Parietal lobe (tissue), 2 donors: ENCODE measurements around the gene RNF168. TPM values are rescaled to one million over a fixed set of nuclear protein-coding genes. Genes with fewer than 3 reads are reported as not detected.

Source experiments
- small RNA-seq: library from RNA; depleted of rRNA; stranded (forward); fragments of <200 nt; gene quantifications from one replicate; pipeline ENCODE3, GENCODE V24; 2014; ENCODE audit warnings: low replicate concordance
- total RNA-seq: library from RNA; depleted of rRNA; stranded (reverse); fragments of >200 nt; gene quantifications from one replicate; pipeline ENCODE4 v1.2.3, GENCODE V29; 2014

RNF168 gene, protein sequence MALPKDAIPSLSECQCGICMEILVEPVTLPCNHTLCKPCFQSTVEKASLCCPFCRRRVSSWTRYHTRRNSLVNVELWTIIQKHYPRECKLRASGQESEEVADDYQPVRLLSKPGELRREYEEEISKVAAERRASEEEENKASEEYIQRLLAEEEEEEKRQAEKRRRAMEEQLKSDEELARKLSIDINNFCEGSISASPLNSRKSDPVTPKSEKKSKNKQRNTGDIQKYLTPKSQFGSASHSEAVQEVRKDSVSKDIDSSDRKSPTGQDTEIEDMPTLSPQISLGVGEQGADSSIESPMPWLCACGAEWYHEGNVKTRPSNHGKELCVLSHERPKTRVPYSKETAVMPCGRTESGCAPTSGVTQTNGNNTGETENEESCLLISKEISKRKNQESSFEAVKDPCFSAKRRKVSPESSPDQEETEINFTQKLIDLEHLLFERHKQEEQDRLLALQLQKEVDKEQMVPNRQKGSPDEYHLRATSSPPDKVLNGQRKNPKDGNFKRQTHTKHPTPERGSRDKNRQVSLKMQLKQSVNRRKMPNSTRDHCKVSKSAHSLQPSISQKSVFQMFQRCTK
- 23.5 TPM for total RNA-seq

DNA sequence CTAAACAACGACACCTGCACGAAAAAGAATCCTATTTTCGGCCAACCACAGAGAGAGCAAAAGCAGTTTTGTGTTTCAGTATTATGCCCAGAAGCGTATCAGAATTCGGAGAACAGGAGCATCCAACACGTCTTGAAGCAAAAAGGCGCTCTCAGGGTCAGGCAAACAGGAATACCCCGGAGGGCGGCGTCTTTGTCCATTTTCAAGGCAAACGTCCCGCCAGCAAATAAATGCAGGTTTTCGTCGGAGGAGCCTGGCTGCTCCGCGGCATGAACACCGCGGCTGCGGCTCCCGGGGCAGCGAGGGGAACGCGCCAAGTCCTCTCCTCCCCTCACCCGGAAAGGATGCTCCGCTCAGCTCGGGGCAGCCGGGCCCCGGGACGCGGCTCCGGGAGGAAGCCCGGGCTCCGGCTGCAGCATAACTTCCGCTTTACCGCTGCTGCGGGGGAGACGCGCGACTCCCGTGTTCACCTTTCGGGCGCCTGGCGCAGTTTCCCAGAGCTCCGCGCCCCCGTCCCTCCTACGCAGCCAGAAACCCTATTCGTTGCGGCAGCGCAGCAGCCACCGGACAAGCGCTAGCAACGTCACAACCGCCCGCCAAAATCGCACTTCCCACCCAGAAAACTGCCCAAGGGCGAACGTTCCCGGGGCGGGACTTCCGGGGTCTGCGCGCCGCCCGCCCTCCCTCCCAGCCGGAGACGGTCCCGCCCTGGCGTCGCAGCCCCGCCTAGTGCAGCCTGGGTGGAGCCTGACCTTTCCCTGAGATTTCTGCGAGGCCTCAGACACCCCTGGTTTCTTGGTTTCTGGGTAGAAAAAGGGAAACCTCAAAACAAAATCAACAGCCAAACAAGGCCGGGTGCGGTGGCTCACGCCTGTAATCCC, at the start of gene RNF168:
RNF168 (minus strand) TSS at position 573 of the 881 bp plus-strand sequence. CDS start 595 bp downstream, outside the sequence.

DNA sequence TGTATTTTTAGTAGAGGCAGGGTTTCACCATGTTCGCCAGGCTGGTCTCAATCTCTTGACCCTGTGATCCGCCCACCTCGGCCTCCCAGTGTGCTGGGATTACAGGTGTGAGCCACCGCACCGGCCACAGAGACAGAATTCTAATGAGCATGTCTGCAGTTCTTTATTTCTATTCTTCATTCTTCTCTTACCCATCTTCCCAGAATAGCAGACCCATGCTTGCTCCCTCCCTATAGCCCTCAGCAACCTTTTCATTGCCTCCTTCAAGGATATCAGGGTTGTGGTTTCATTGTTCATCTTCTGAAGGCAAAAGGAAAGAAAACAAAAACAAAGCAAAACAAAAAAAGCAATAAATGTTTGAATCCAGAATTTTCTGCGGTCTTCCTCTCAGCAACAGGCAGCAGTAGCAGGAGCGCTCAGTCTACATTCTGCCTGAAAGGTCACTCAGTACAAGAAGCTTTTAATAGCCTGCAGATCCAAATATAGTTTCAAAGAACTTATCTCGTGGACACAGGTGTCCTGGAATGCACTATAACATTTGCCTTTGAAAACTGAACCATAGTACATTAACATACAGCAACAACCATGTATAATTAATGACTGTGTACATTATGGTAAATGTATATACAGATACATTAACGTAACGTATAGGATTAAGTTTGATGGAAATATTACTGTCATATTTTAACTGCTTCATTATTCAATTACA, 11.5 kb upstream of the RNF168 start, which contains the start of gene SMCO1:
SMCO1 (minus strand) TSS at position 434 of the 709 bp plus-strand sequence; CDS start at position 297, 137 bp downstream.

DNA sequence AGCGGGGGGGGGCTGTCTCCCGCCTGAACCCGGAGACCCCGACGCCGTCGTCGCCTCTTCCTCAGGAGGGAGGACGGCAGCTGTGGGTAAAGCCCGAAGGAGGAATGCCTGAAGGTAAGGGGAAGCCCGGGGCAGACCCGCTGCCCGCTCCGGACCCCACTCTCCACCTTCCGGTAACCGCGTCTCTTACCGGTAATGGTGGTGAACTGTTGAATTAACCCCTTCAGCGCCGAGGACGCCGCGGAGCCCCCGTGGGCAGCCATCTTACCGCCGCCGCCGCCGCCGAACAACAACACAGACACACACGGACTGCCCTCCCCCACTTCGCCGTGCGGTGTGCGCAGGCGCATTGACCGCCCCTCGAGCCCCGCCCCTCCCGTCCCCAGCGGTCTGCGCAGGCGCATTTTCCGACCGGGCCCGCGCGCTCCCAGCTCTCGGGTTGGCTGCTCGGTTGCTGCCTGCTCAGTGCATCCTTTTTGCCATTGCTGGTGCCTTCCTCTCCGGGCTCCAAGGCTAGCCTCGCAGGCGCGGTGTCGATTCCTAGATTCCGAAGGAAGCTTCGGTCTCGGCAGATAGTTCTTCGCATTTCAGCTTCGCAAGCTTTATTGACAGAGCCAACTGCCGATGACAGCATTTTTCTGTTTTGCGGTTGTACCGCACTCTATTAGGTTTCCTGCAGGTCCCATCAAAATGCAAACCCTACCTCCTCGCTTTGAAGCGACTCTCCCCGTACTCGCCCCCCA, 71.3 kb downstream of the RNF168 start, which contains the start of gene UBXN7:
UBXN7 (minus strand) TSS at position 291 of the 743 bp plus-strand sequence; CDS start at position 263, 28 bp downstream.

Small RNAs within 50 kb of the gene (small RNA-seq; reads per million reads assigned to genes)
- not detected for gene AC083822.1
- not detected for gene AC117490.1
- gene RPS29P3, result not detected

Other genes starting within 250 kb of the RNF168 start
- 36.6 TPM for gene PCYT1A, start 216.0 kb downstream of the RNF168 start, total RNA-seq
- gene DYNLT2B, start 185.5 kb downstream of the RNF168 start, total RNA-seq, result 43.8 TPM
- not detected for gene TM4SF19, start 165.4 kb downstream of the RNF168 start, total RNA-seq
- gene UBXN7, start 71.3 kb downstream of the RNF168 start, total RNA-seq, result 70.1 TPM
- gene SMCO1, start 11.6 kb upstream of the RNF168 start, total RNA-seq, result not detected
- 5.3 TPM for gene WDR53, start 64.8 kb upstream of the RNF168 start, total RNA-seq
- 37.2 TPM for gene FBXO45, start 64.9 kb upstream of the RNF168 start, total RNA-seq
- gene NRROS, start 135.9 kb upstream of the RNF168 start, total RNA-seq, result 1.6 TPM
- gene CEP19, start 208.5 kb upstream of the RNF168 start, total RNA-seq, result 5.6 TPM
- 42.3 TPM for gene PIGX, start 208.6 kb upstream of the RNF168 start, total RNA-seq
- 90.1 TPM for gene PAK2, start 236.1 kb upstream of the RNF168 start, total RNA-seq